ES-I3 (cell line): ENCODE data around the gene NINJ2.
"Not testable (repeated sequence)": the region's sequence is repeated elsewhere in the genome, so short reads cannot be mapped to it uniquely, and the experiment has no call there.

ENCODE experiments used
- H3K36me3 ChIP-seq: 2 replicates; pipeline ENCODE4 v1.6.1; 2013; ENCODE audit warnings: mild to moderate bottlenecking, low read length, control low read depth, moderate library complexity; ENCODE audit not compliant: insufficient read depth
- H3K4me1 ChIP-seq: 2 replicates; pipeline ENCODE4 v1.6.1; 2013; ENCODE audit warnings: mild to moderate bottlenecking, control low read depth, low read length; ENCODE audit not compliant: insufficient read depth
- H3K9ac ChIP-seq: 2 replicates; pipeline ENCODE4 v1.6.1; 2013; ENCODE audit warnings: low read depth, mild to moderate bottlenecking, low read length, moderate library complexity
- H3K9me3 ChIP-seq: 2 replicates; pipeline ENCODE4 v1.6.1; 2013; ENCODE audit warnings: mild to moderate bottlenecking, low read length, moderate library complexity; ENCODE audit not compliant: control insufficient read depth, insufficient read depth

Gene NINJ2

GRCh38 chr12:585062-586061 lies 77.9 kb downstream of the NINJ2 start:
- Histone ChIP-seq H3K4me1 (no peaks in the 10 kb centered on the region), H3K9me3 (no peaks in the 10 kb centered on the region; the same call in 1 of the 2 replicates), H3K9ac (no peak overlapping the region), H3K36me3 (no peaks in the 10 kb centered on the region)

DNA sequence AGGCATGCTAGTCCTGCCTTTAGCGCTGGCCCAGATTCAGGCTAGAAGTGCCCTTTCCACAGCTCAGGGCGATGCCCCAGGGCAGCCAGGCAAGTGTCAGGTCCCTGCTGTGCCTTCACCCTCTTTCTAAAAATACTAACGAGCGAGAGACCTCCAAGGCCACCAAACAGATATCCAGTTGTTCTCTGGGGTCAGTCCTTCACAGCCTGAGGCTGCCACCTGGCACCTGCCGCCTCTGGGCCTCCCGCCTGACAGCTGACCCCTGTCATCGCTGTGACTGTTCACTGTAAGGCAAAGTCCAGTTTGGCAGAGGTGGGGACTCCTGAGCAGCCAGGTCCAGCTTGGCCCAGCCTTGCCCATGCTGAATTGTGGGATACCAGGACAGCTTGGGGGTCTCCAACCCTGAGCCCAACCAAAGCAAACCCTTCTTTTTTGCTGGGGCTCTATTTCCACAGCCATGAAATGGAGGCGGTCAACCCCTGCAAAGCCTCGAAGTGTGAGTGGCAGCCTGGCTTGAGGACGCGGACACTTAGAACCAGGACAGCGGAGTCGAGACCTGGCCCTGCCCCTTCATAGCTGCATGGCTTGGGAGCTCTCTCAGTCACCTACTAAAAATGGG lies 79.9 kb downstream of the NINJ2 start:
- Histone ChIP-seq H3K4me1 (peaks cover 6% of the 10 kb centered on the region; the same call in 1 of the 2 replicates), H3K36me3 (no peaks in the 10 kb centered on the region), H3K9ac (no peak overlapping the region), H3K9me3 (no peaks in the 10 kb centered on the region)

DNA sequence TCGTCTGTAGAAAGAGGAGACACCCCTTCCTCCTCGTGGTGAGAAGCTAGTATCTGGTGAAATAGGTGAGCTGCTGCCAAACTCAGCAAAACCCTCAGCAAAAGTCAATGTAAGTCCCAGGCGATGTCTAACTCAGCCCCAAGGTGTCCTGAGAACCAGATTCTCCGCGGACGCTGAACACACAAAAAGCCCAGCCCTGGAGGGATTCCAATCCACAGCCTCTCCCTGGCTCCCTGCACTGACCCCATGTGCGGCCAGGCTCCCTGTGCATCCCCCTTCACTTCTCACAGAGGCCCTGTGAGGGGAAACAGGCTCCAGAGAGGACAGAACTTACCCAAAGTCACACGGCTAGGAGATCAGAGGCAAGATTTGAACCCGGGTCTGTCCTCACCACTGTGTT lies 81.5 kb downstream of the NINJ2 start:
- Histone ChIP-seq H3K4me1 (peaks cover 6% of the 10 kb centered on the region; the same call in 1 of the 2 replicates), H3K36me3 (no peaks in the 10 kb centered on the region), H3K9ac (no peak overlapping the region), H3K9me3 (no peaks in the 10 kb centered on the region)

DNA sequence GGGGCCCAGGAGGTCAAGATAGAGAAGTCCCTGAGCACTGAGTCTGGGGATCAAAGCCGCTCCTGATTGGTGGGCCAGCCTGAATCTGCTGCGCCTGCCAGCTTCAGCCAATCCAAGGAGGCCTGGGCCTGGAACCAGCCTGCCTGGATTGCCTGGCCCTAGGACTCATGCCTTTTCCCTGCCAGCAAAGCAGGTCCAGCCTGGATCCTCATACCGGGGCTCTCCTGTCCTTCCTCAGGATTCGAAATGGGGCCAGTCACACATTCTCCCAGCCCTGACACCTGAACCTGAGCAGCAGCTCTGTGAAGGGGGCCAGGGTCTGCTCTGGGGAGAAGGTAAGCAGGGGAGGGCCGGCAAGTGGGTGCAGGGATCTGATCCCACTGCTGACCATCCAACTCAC lies 81.9 kb downstream of the NINJ2 start:
- no peaks in the 10 kb centered on the region for H3K36me3 ChIP-seq
- H3K9ac ChIP-seq: no peak overlapping the region
- H3K9me3 ChIP-seq: no peaks in the 10 kb centered on the region
- H3K4me1 ChIP-seq: peaks cover 6% of the 10 kb centered on the region; the same call in 1 of the 2 replicates

GRCh38 chr12:580813-581212 lies 82.4 kb downstream of the NINJ2 start:
- no peaks in the 10 kb centered on the region for H3K36me3 ChIP-seq
- no peaks in the 10 kb centered on the region for H3K9me3 ChIP-seq
- no peak overlapping the region for H3K9ac ChIP-seq
- peaks cover 8% of the 10 kb centered on the region; the same call in 1 of the 2 replicates for H3K4me1 ChIP-seq

DNA sequence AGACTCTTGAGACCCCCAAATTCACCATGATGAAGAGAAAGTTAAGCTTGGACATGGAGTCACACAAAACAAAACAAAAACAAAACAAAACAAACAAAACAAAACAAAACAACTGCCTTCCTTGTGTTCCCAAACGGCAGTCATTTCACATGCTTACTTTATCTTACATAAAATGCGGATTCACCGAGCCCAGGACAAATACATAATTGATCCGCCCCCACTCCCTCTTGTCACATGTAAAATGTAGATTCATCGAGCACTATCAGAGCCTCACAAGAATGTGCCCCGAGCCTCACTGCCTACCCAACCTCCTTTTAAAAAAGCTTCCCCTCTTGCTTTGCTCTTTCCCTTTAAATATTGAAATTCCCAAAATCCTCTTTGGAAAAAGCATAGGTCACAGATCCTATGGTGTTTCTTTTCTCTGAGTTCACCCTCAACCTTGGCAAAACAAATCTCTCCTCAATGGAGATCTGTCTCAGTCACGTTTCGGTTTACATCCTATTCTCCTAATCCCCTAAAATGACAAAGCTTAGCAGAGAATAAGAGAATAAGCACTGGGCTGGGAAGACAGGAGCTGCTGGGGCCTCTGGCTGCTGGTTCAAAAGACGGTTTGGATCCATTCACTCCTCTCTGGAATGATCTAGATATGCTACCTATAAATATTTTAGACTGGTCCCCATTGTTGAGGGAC lies 83.7 kb downstream of the NINJ2 start:
- Histone ChIP-seq H3K9ac (no peak overlapping the region), H3K4me1 (peaks cover 10% of the 10 kb centered on the region; the same call in 1 of the 2 replicates), H3K36me3 (no peaks in the 10 kb centered on the region), H3K9me3 (no peaks in the 10 kb centered on the region; the same call in 1 of the 2 replicates)

- no peaks in the 10 kb centered on the region for H3K36me3 ChIP-seq
- H3K9me3 ChIP-seq: no peaks in the 10 kb centered on the region; the same call in 1 of the 2 replicates
- peaks cover 10% of the 10 kb centered on the region; the same call in 1 of the 2 replicates for H3K4me1 ChIP-seq
- no peak overlapping the region for H3K9ac ChIP-seq
Observed at GRCh38 chr12:578748-579419, 84.4 kb downstream of the NINJ2 start.

- H3K4me1 ChIP-seq: peaks cover 10% of the 10 kb centered on the region; the same call in 1 of the 2 replicates
- not testable (repeated sequence) for H3K9me3 ChIP-seq, H3K9ac ChIP-seq
Observed at GRCh38 chr12:577994-578747, 85.1 kb downstream of the NINJ2 start.

GRCh38 chr12:576615-577110 lies 86.6 kb downstream of the NINJ2 start:
- H3K36me3 ChIP-seq: no peaks in the 10 kb centered on the region
- H3K9me3 ChIP-seq: no peaks in the 10 kb centered on the region; the same call in 1 of the 2 replicates
- peaks cover 16% of the 10 kb centered on the region; the same call in 1 of the 2 replicates for H3K4me1 ChIP-seq
- no peak overlapping the region for H3K9ac ChIP-seq

More at GRCh38 chr12:577994-578747, 85.1 kb downstream of the NINJ2 start:
- H3K36me3 ChIP-seq: not testable (repeated sequence)

GRCh38 chr12:575948-576614 lies 87.2 kb downstream of the NINJ2 start:
- no peaks in the 10 kb centered on the region; the same call in 1 of the 2 replicates for H3K9me3 ChIP-seq
- peaks cover 22% of the 10 kb centered on the region; the same call in 1 of the 2 replicates for H3K4me1 ChIP-seq
- H3K36me3 ChIP-seq: no peaks in the 10 kb centered on the region
- H3K9ac ChIP-seq: no peak overlapping the region; the same call in 1 of the 2 replicates

- no peak overlapping the region for H3K9ac ChIP-seq
- no peaks in the 10 kb centered on the region; the same call in 1 of the 2 replicates for H3K9me3 ChIP-seq
- H3K36me3 ChIP-seq: no peaks in the 10 kb centered on the region
- peaks cover 23% of the 10 kb centered on the region; the same call in 1 of the 2 replicates for H3K4me1 ChIP-seq
Observed at GRCh38 chr12:575129-575502, 88.1 kb downstream of the NINJ2 start.

GRCh38 chr12:574475-575128 lies 88.6 kb downstream of the NINJ2 start:
- Histone ChIP-seq H3K9me3 (no peaks in the 10 kb centered on the region; the same call in 1 of the 2 replicates), H3K9ac (no peak overlapping the region), H3K4me1 (peaks cover 21% of the 10 kb centered on the region; the same call in 1 of the 2 replicates), H3K36me3 (no peaks in the 10 kb centered on the region)
